Uterus (tissue), 2 donors: ENCODE data around the gene MAP3K19.

Experiments used
- POLR2A ChIP-seq, 2 donors: fragments of 450-650 bp; IDR thresholded peaks; one replicate each; pipeline ENCODE4 v1.6.1; 2016; ENCODE audit warnings: antibody characterized with exemption in 2 of 2, mild to moderate bottlenecking in 1 of 2, moderate library complexity in 1 of 2
- TF ChIP-seq, protein P1 (sequence below), 4 experiments: fragments of 200-600 bp in 2 of 4; fragments of 450-650 bp in 2 of 4; sonication (generic) in 2 of 4; IDR thresholded peaks; one replicate each; pipeline ENCODE4 v1.5.1; 2016 to 2019; ENCODE audit warnings: antibody characterized with exemption in 4 of 4, mild to moderate bottlenecking in 2 of 4, moderate library complexity in 1 of 4

GRCh38 chr2:134985061-134985460 is 62.2 kb downstream of the MAP3K19 start:
- TF ChIP-seq, protein P1, sequence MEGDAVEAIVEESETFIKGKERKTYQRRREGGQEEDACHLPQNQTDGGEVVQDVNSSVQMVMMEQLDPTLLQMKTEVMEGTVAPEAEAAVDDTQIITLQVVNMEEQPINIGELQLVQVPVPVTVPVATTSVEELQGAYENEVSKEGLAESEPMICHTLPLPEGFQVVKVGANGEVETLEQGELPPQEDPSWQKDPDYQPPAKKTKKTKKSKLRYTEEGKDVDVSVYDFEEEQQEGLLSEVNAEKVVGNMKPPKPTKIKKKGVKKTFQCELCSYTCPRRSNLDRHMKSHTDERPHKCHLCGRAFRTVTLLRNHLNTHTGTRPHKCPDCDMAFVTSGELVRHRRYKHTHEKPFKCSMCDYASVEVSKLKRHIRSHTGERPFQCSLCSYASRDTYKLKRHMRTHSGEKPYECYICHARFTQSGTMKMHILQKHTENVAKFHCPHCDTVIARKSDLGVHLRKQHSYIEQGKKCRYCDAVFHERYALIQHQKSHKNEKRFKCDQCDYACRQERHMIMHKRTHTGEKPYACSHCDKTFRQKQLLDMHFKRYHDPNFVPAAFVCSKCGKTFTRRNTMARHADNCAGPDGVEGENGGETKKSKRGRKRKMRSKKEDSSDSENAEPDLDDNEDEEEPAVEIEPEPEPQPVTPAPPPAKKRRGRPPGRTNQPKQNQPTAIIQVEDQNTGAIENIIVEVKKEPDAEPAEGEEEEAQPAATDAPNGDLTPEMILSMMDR (IDR thresholded peaks at IDR 0.05) = no peak
- no peak for TF ChIP-seq POLR2A (IDR thresholded peaks at IDR 0.05)
